HG03342 (cell line): ENCODE results near the gene WHRN.

Source experiments
- ATAC-seq: cut with Tn5 transposase; IDR thresholded peaks from one replicate; pipeline ENCODE4 v1.9.1; 2021; ENCODE audit warnings: mild to moderate bottlenecking, moderate library complexity; ENCODE audit not compliant: unreplicated experiment

Gene WHRN

GRCh38 chr9:114505187-114506081 is at the start of gene WHRN:
Gene WHRN, minus strand, starts transcription at chr9:114505473. Its CDS starts 672 bp downstream, at chr9:114504801.
- peak; percentile 89 for ATAC-seq

GRCh38 chr9:114553202-114553601 is 47.9 kb upstream of the WHRN start:
- ATAC-seq, result no peak

- ATAC-seq, result no peak
These were observed 47.4 kb upstream of the WHRN start for GRCh38 chr9:114552706-114553105.

GRCh38 chr9:114551750-114552685 is 46.7 kb upstream of the WHRN start:
- no peak for ATAC-seq

GRCh38 chr9:114549697-114550330 is 44.5 kb upstream of the WHRN start:
- ATAC-seq, result no peak

GRCh38 chr9:114546851-114547250 is 41.6 kb upstream of the WHRN start:
- ATAC-seq, result no peak

- no peak for ATAC-seq
These were observed 39.8 kb upstream of the WHRN start for GRCh38 chr9:114545055-114545454.

GRCh38 chr9:114539701-114540380 is 34.6 kb upstream of the WHRN start:
- no peak for ATAC-seq

GRCh38 chr9:114538241-114538640 is 33.0 kb upstream of the WHRN start:
- no peak for ATAC-seq

GRCh38 chr9:114532561-114533237 is 27.4 kb upstream of the WHRN start:
- no peak for ATAC-seq

- no peak for ATAC-seq
These were observed 24.0 kb upstream of the WHRN start for GRCh38 chr9:114529285-114529684.

- no peak for ATAC-seq
These were observed 21.5 kb upstream of the WHRN start for GRCh38 chr9:114526807-114527206.

- no peak for ATAC-seq
These were observed 20.2 kb upstream of the WHRN start for GRCh38 chr9:114525513-114525912.

GRCh38 chr9:114524247-114524681 is 19.0 kb upstream of the WHRN start:
- no peak for ATAC-seq

GRCh38 chr9:114522847-114523246 is 17.6 kb upstream of the WHRN start:
- no peak for ATAC-seq

- ATAC-seq, result no peak
These were observed 17.0 kb upstream of the WHRN start for GRCh38 chr9:114522286-114522685.

- ATAC-seq, result no peak
These were observed 16.6 kb upstream of the WHRN start for GRCh38 chr9:114521846-114522245.

- peak; percentile 88 for ATAC-seq
These were observed 13.3 kb upstream of the WHRN start for GRCh38 chr9:114518599-114519022.

GRCh38 chr9:114518120-114518519 is 12.8 kb upstream of the WHRN start:
- ATAC-seq, result peak; percentile 10

GRCh38 chr9:114516913-114517312 is 11.6 kb upstream of the WHRN start:
- no peak for ATAC-seq
